Measurements from ENCODE around the gene ITCH. TPM values are rescaled to one million over a fixed set of nuclear protein-coding genes. Genes with fewer than 3 reads are reported as not detected.

ITCH gene
- total RNA-seq, 2 experiments from 2014 or later, result 51.6 to 57.9 TPM

GRCh38 chr20:34443546-34443945 is 80.5 kb downstream of the ITCH start:
- ATAC-seq (no peak), DNase-seq (no peak)
- Mint-ChIP-seq H3K36me3 (peaks cover 40% of the 10 kb centered on the region), H3K4me1 (no peaks in the 10 kb centered on the region), H3K4me3 (no peak overlapping the region), H3K27ac (no peak overlapping the region), H3K9me3 (ENCODE audit: low read depth) (no peaks in the 10 kb centered on the region), H3K27me3 (no peaks in the 10 kb centered on the region)
- CTCF ChIA-PET, result interaction anchor here (3.1 kb wide), 1 partner anchor 131 kb away, joined by 16 read pairs; no protein-coding TSS in a partner anchor

GRCh38 chr20:34445177-34446065 is 82.3 kb downstream of the ITCH start:
- no peaks in the 10 kb centered on the region for H3K4me1 Mint-ChIP-seq
- H3K27me3 Mint-ChIP-seq, result no peaks in the 10 kb centered on the region
- no peaks in the 10 kb centered on the region for H3K9me3 Mint-ChIP-seq (ENCODE audit: low read depth)
- H3K4me3 Mint-ChIP-seq, result no peak overlapping the region
- CTCF ChIA-PET, result interaction anchor here (0.6 to 3.1 kb wide), 4 partner anchors 10 to 852 kb away, joined by 3 to 16 read pairs (median 4); no protein-coding TSS in a partner anchor
- no peak for DNase-seq
- no peak overlapping the region for H3K27ac Mint-ChIP-seq
- ATAC-seq, result no peak
- peaks cover 50% of the 10 kb centered on the region for H3K36me3 Mint-ChIP-seq

GRCh38 chr20:34448517-34448916 is 85.4 kb downstream of the ITCH start:
- H3K36me3 Mint-ChIP-seq, result peaks cover 48% of the 10 kb centered on the region
- H3K27me3 Mint-ChIP-seq, result no peaks in the 10 kb centered on the region
- CTCF ChIA-PET, result no interaction called here
- no peak for ATAC-seq
- H3K4me3 Mint-ChIP-seq, result no peak overlapping the region
- H3K27ac Mint-ChIP-seq, result no peak overlapping the region
- no peak for DNase-seq
- no peaks in the 10 kb centered on the region for H3K9me3 Mint-ChIP-seq (ENCODE audit: low read depth)
- H3K4me1 Mint-ChIP-seq, result peaks cover 3% of the 10 kb centered on the region

GRCh38 chr20:34449674-34450592 is 86.9 kb downstream of the ITCH start:
- no peak for ATAC-seq
- Mint-ChIP-seq H3K36me3 (peaks cover 42% of the 10 kb centered on the region), H3K9me3 (ENCODE audit: low read depth) (no peaks in the 10 kb centered on the region), H3K4me3 (no peak overlapping the region), H3K27ac (no peak overlapping the region), H3K27me3 (no peaks in the 10 kb centered on the region), H3K4me1 (peaks cover 3% of the 10 kb centered on the region)
- no peak for DNase-seq
- CTCF ChIA-PET, result interaction anchor here (1.6 kb wide), 2 partner anchors 15 to 137 kb away, joined by 5 to 9 read pairs; no protein-coding TSS in a partner anchor

GRCh38 chr20:34452281-34452982 is 89.4 kb downstream of the ITCH start:
- CTCF ChIA-PET, result interaction anchor here (0.8 kb wide), 1 partner anchor 139 kb away, joined by 3 read pairs; no protein-coding TSS in a partner anchor
- Mint-ChIP-seq H3K27me3 (no peaks in the 10 kb centered on the region), H3K4me1 (peaks cover 3% of the 10 kb centered on the region), H3K4me3 (no peak overlapping the region), H3K36me3 (peaks cover 27% of the 10 kb centered on the region), H3K27ac (no peak overlapping the region), H3K9me3 (ENCODE audit: low read depth) (no peaks in the 10 kb centered on the region)
- ATAC-seq (no peak), DNase-seq (no peak)

- Mint-ChIP-seq H3K4me1 (no peaks in the 10 kb centered on the region), H3K9me3 (ENCODE audit: low read depth) (no peaks in the 10 kb centered on the region), H3K27me3 (no peaks in the 10 kb centered on the region), H3K4me3 (no peak overlapping the region), H3K27ac (no peak overlapping the region), H3K36me3 (peaks cover 9% of the 10 kb centered on the region)
- ATAC-seq (no peak), DNase-seq (no peak)
- CTCF ChIA-PET, result no interaction called here
Measured at GRCh38 chr20:34458631-34459030, 95.6 kb downstream of the ITCH start.

GRCh38 chr20:34459209-34459897 is 96.3 kb downstream of the ITCH start:
- Mint-ChIP-seq H3K4me1 (no peaks in the 10 kb centered on the region), H3K27me3 (no peaks in the 10 kb centered on the region), H3K36me3 (peaks cover 12% of the 10 kb centered on the region), H3K4me3 (no peak overlapping the region), H3K27ac (no peak overlapping the region), H3K9me3 (ENCODE audit: low read depth) (no peaks in the 10 kb centered on the region)
- CTCF ChIA-PET, result interaction anchor here (1.3 kb wide), 1 partner anchor 147 kb away, joined by 4 read pairs; no protein-coding TSS in a partner anchor
- no peak for DNase-seq
- ATAC-seq, result no peak

GRCh38 chr20:34461779-34462087 is 98.7 kb downstream of the ITCH start:
- ATAC-seq (no peak), DNase-seq (no peak)
- H3K27ac Mint-ChIP-seq, result no peak overlapping the region
- peaks cover 1% of the 10 kb centered on the region for H3K4me1 Mint-ChIP-seq
- CTCF ChIA-PET, result interaction anchor here (1.0 to 1.8 kb wide), 3 partner anchors 149 to 308 kb away, joined by 3 to 5 read pairs (median 5); no protein-coding TSS in a partner anchor
- no peaks in the 10 kb centered on the region for H3K9me3 Mint-ChIP-seq (ENCODE audit: low read depth)
- no peaks in the 10 kb centered on the region for H3K27me3 Mint-ChIP-seq
- no peak overlapping the region for H3K4me3 Mint-ChIP-seq
- H3K36me3 Mint-ChIP-seq, result peaks cover 18% of the 10 kb centered on the region

GRCh38 chr20:34468951-34469350 is 105.9 kb downstream of the ITCH start:
- Mint-ChIP-seq H3K36me3 (peaks cover 22% of the 10 kb centered on the region), H3K27me3 (no peaks in the 10 kb centered on the region), H3K4me3 (no peak overlapping the region), H3K9me3 (ENCODE audit: low read depth) (no peaks in the 10 kb centered on the region), H3K4me1 (peaks cover 3% of the 10 kb centered on the region), H3K27ac (no peak overlapping the region)
- ATAC-seq (no peak), DNase-seq (no peak)
- CTCF ChIA-PET, result interaction anchor here (0.9 to 1.9 kb wide), 4 partner anchors 13 to 156 kb away, joined by 3 to 7 read pairs (median 4); no protein-coding TSS in a partner anchor

GRCh38 chr20:34472246-34472925 is 109.3 kb downstream of the ITCH start:
- peaks cover 32% of the 10 kb centered on the region for H3K36me3 Mint-ChIP-seq
- no peak for ATAC-seq

GRCh38 chr20:34473262-34473883 is 110.3 kb downstream of the ITCH start:
- DNase-seq (peak; percentile 59), ATAC-seq (peak; percentile 61)
- no peak overlapping the region for H3K4me3 Mint-ChIP-seq
- H3K9me3 Mint-ChIP-seq (ENCODE audit: low read depth), result no peaks in the 10 kb centered on the region
- H3K27me3 Mint-ChIP-seq, result no peaks in the 10 kb centered on the region
- CTCF ChIA-PET, result interaction anchor here (1.0 to 2.6 kb wide), 3 partner anchors 51 to 161 kb away, joined by 3 to 36 read pairs (median 6); no protein-coding TSS in a partner anchor
- H3K27ac Mint-ChIP-seq, result no peak overlapping the region
- peaks cover 40% of the 10 kb centered on the region for H3K36me3 Mint-ChIP-seq
- H3K4me1 Mint-ChIP-seq, result peaks cover 12% of the 10 kb centered on the region

More at GRCh38 chr20:34472246-34472925, 109.3 kb downstream of the ITCH start:
- CTCF ChIA-PET, result interaction anchor here (1.0 to 2.6 kb wide), 5 partner anchors 12 to 160 kb away, joined by 3 to 36 read pairs (median 3); no protein-coding TSS in a partner anchor
- no peak for DNase-seq
- Mint-ChIP-seq H3K27ac (no peak overlapping the region), H3K4me1 (peaks cover 12% of the 10 kb centered on the region), H3K9me3 (ENCODE audit: low read depth) (no peaks in the 10 kb centered on the region), H3K4me3 (no peak overlapping the region), H3K27me3 (no peaks in the 10 kb centered on the region)

Measured in activated CD8-positive, alpha-beta memory T cell treated with anti-CD3 and anti-CD28 coated beads, Interleukin-2, amount 10 ng/mL, durations not matched to agents 7 days and 5 days (primary cell).